ENCODE results near the gene HLA-F.

The HLA-F gene

GRCh38 chr6:29679962-29680361 lies 43.3 kb upstream of the HLA-F start:
- TF ChIP-seq, protein P1, sequence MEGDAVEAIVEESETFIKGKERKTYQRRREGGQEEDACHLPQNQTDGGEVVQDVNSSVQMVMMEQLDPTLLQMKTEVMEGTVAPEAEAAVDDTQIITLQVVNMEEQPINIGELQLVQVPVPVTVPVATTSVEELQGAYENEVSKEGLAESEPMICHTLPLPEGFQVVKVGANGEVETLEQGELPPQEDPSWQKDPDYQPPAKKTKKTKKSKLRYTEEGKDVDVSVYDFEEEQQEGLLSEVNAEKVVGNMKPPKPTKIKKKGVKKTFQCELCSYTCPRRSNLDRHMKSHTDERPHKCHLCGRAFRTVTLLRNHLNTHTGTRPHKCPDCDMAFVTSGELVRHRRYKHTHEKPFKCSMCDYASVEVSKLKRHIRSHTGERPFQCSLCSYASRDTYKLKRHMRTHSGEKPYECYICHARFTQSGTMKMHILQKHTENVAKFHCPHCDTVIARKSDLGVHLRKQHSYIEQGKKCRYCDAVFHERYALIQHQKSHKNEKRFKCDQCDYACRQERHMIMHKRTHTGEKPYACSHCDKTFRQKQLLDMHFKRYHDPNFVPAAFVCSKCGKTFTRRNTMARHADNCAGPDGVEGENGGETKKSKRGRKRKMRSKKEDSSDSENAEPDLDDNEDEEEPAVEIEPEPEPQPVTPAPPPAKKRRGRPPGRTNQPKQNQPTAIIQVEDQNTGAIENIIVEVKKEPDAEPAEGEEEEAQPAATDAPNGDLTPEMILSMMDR (IDR thresholded peaks at IDR 0.05; ENCODE audit: poor library complexity, severe bottlenecking): no peak

GRCh38 chr6:29680416-29680815 lies 42.8 kb upstream of the HLA-F start:
- peak overlapping the region; percentile 95 for H3K27ac ChIP-seq (ENCODE audit: poor library complexity, severe bottlenecking)
- ATAC-seq (ENCODE audit: low read depth): no peak
- peaks cover 21% of the 10 kb centered on the region for H3K36me3 ChIP-seq (ENCODE audit: low read depth)
- H3K4me1 ChIP-seq (ENCODE audit: insufficient read depth, poor library complexity, severe bottlenecking): peaks cover 41% of the 10 kb centered on the region
- no peak for DNase-seq (ENCODE audit: low spot score)
- no peaks in the 10 kb centered on the region for H3K27me3 ChIP-seq (ENCODE audit: insufficient read depth, poor library complexity, severe bottlenecking)
- peak overlapping the region; percentile 58 for H3K4me3 ChIP-seq (ENCODE audit: severe bottlenecking)
- no peaks in the 10 kb centered on the region for H3K9me3 ChIP-seq (ENCODE audit: severe bottlenecking)
- TF ChIP-seq, protein P1 (IDR thresholded peaks at IDR 0.05; ENCODE audit: poor library complexity, severe bottlenecking): no peak

More at GRCh38 chr6:29679962-29680361, 43.3 kb upstream of the HLA-F start:
- peaks cover 41% of the 10 kb centered on the region for H3K4me1 ChIP-seq (ENCODE audit: insufficient read depth, poor library complexity, severe bottlenecking)
- peak overlapping the region; percentile 58 for H3K4me3 ChIP-seq (ENCODE audit: severe bottlenecking)
- peak; percentile 46 for ATAC-seq (ENCODE audit: low read depth)
- DNase-seq (ENCODE audit: low spot score): peak; percentile 75
- H3K27me3 ChIP-seq (ENCODE audit: insufficient read depth, poor library complexity, severe bottlenecking): no peaks in the 10 kb centered on the region
- peak overlapping the region; percentile 95 for H3K27ac ChIP-seq (ENCODE audit: poor library complexity, severe bottlenecking)
- H3K36me3 ChIP-seq (ENCODE audit: low read depth): peaks cover 25% of the 10 kb centered on the region
- no peaks in the 10 kb centered on the region for H3K9me3 ChIP-seq (ENCODE audit: severe bottlenecking)

DNA sequence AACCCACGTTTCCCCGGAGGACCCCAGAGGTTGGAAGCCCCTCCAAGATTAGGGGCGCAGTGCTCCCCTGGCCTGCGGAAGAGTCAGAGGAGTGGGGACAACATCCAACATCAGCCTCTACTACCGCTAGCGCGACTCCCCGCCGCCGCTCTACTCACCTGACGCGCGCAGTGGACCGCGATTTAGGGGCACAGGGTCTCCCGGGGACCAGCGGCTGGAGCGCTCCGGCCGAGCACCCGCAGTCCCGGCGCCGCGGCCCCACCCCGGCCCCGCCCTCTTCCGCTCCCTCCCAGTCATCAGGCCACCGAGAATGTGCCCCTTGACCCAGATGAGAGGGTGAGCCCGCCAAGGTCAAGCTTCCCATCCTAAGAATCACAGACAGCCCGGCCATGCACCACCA lies 42.3 kb upstream of the HLA-F start, which contains the start of gene ZFP57:
TSS of gene ZFP57 (minus strand) at position 249 of the 400 bp plus-strand sequence. CDS start 4,149 bp downstream, outside the sequence.
- H3K4me1 ChIP-seq (ENCODE audit: insufficient read depth, poor library complexity, severe bottlenecking): peaks cover 37% of the 10 kb centered on the region
- H3K9me3 ChIP-seq (ENCODE audit: severe bottlenecking): no peaks in the 10 kb centered on the region
- DNase-seq (ENCODE audit: low spot score) (no peak), ATAC-seq (ENCODE audit: low read depth) (no peak)
- H3K27me3 ChIP-seq (ENCODE audit: insufficient read depth, poor library complexity, severe bottlenecking): no peaks in the 10 kb centered on the region
- peak within 1 kb of the TSS; percentile 58 for H3K4me3 ChIP-seq (ENCODE audit: severe bottlenecking)
- peaks cover 16% of the 10 kb centered on the region for H3K36me3 ChIP-seq (ENCODE audit: low read depth)
- TF ChIP-seq, protein P1 (IDR thresholded peaks at IDR 0.05; ENCODE audit: poor library complexity, severe bottlenecking): no peak
- peak within 1 kb of the TSS; percentile 95 for H3K27ac ChIP-seq (ENCODE audit: poor library complexity, severe bottlenecking)

GRCh38 chr6:29681811-29682210 lies 41.4 kb upstream of the HLA-F start:
- H3K36me3 ChIP-seq (ENCODE audit: low read depth): peaks cover 13% of the 10 kb centered on the region
- no peak for ATAC-seq (ENCODE audit: low read depth)
- peaks cover 32% of the 10 kb centered on the region for H3K4me1 ChIP-seq (ENCODE audit: insufficient read depth, poor library complexity, severe bottlenecking)
- no peak for DNase-seq (ENCODE audit: low spot score)
- H3K4me3 ChIP-seq (ENCODE audit: severe bottlenecking): no peak overlapping the region
- no peaks in the 10 kb centered on the region for H3K9me3 ChIP-seq (ENCODE audit: severe bottlenecking)
- peak overlapping the region; percentile 95 for H3K27ac ChIP-seq (ENCODE audit: poor library complexity, severe bottlenecking)
- no peaks in the 10 kb centered on the region for H3K27me3 ChIP-seq (ENCODE audit: insufficient read depth, poor library complexity, severe bottlenecking)
- TF ChIP-seq, protein P1 (IDR thresholded peaks at IDR 0.05; ENCODE audit: poor library complexity, severe bottlenecking): no peak

DNA sequence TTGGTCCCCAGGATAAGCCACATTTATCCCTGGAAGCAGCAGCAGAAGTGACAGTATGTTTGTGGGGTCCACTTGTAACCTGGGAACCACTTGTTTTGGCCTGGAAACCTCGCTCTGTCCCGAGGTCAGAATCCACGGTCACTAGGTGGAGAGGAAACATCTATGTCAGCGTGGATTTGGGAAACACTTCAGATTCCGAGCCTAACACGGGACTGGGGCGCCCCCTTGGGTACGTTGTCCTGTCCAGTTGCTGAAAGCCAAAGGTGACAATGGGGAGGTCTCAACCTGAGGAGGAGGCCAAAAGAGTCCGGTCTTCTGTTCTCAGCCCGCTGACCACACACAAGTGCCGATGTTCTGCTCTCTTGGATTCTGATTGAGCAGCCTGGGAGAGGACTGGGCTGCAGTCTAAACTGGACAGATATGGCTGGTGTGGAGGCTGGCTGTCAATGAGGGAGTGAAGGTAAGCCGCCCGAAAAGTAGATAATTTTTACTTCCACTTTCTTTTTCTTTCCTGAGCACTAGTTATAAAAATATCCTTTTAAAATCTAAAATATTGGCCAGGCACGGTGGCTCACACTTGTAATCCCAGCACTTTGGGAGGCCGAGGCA lies 37.4 kb upstream of the HLA-F start:
- Histone ChIP-seq H3K36me3 (ENCODE audit: low read depth) (no peaks in the 10 kb centered on the region), H3K27ac (ENCODE audit: poor library complexity, severe bottlenecking) (no peak overlapping the region), H3K4me1 (ENCODE audit: insufficient read depth, poor library complexity, severe bottlenecking) (no peaks in the 10 kb centered on the region), H3K4me3 (ENCODE audit: severe bottlenecking) (no peak overlapping the region), H3K9me3 (ENCODE audit: severe bottlenecking) (no peaks in the 10 kb centered on the region), H3K27me3 (ENCODE audit: insufficient read depth, poor library complexity, severe bottlenecking) (no peaks in the 10 kb centered on the region)
- DNase-seq (ENCODE audit: low spot score): no peak
- TF ChIP-seq, protein P1 (IDR thresholded peaks at IDR 0.05; ENCODE audit: poor library complexity, severe bottlenecking): peak; percentile 48
- peak; percentile 54; the same call in 1 of the 3 replicates for ATAC-seq (ENCODE audit: low read depth)

Measured in RWPE2 (cell line).